Ovary (tissue), 3 donors: ENCODE measurements around the gene FAM170B.

Experiments used
- CTCF ChIP-seq, 3 donors: fragments of 450-650 bp in 2 of 3; fragments of 200-600 bp in 1 of 3; IDR thresholded peaks; one replicate each; pipeline versions ENCODE4 v1.5.1 to v1.8.0; 2016 to 2022; ENCODE audit warnings: antibody characterized with exemption in 3 of 3, mild to moderate bottlenecking in 1 of 3
- POLR2A ChIP-seq: fragments of 450-650 bp; IDR thresholded peaks from one replicate; pipeline ENCODE4 v1.6.1; 2017; ENCODE audit warnings: antibody characterized with exemption, mild to moderate bottlenecking, moderate library complexity
- donor health status: DM: no; HTN: no; CAD: no.

- no peak for TF ChIP-seq CTCF (IDR thresholded peaks at IDR 0.05)
- TF ChIP-seq POLR2A, result no peak
Observed at GRCh38 chr10:49105076-49105475, 28.7 kb downstream of the FAM170B start.
